ENCODE results near the gene PORCN.
"Not testable (repeated sequence)": the region's sequence is repeated elsewhere in the genome, so short reads cannot be mapped to it uniquely, and the experiment has no call there.

Gene PORCN

DNA sequence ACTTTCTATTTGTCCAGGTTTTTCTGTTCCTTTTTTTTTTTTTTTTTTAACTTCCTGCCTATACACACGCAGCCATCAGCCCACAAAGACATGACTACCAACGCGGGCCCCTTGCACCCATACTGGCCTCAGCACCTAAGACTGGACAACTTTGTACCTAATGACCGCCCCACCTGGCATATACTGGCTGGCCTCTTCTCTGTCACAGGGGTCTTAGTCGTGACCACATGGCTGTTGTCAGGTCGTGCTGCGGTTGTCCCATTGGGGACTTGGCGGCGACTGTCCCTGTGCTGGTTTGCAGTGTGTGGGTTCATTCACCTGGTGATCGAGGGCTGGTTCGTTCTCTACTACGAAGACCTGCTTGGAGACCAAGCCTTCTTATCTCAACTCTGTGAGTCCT lies 14.9 kb downstream of the PORCN start:
- Histone ChIP-seq H3K9ac (no peak overlapping the region), H3K27me3 (ENCODE audit: control insufficient read depth, insufficient read depth, low read length) (no peaks in the 10 kb centered on the region), H3K4me2 (ENCODE audit: low read length) (no peak overlapping the region), H3K27ac (no peak overlapping the region), H3K4me1 (peaks cover 2% of the 10 kb centered on the region), H2AFZ (no peak overlapping the region), H3K36me3 (ENCODE audit: control insufficient read depth, insufficient read depth, low read length) (no peaks in the 10 kb centered on the region), H3K4me3 (ENCODE audit: low read depth, low read length) (no peak overlapping the region), H3K9me3 (ENCODE audit: control insufficient read depth, low read length) (no peaks in the 10 kb centered on the region), H3K79me2 (no peaks in the 10 kb centered on the region)
- TF ChIP-seq, protein P1, sequence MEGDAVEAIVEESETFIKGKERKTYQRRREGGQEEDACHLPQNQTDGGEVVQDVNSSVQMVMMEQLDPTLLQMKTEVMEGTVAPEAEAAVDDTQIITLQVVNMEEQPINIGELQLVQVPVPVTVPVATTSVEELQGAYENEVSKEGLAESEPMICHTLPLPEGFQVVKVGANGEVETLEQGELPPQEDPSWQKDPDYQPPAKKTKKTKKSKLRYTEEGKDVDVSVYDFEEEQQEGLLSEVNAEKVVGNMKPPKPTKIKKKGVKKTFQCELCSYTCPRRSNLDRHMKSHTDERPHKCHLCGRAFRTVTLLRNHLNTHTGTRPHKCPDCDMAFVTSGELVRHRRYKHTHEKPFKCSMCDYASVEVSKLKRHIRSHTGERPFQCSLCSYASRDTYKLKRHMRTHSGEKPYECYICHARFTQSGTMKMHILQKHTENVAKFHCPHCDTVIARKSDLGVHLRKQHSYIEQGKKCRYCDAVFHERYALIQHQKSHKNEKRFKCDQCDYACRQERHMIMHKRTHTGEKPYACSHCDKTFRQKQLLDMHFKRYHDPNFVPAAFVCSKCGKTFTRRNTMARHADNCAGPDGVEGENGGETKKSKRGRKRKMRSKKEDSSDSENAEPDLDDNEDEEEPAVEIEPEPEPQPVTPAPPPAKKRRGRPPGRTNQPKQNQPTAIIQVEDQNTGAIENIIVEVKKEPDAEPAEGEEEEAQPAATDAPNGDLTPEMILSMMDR (IDR thresholded peaks at IDR 0.05) = no peak

DNA sequence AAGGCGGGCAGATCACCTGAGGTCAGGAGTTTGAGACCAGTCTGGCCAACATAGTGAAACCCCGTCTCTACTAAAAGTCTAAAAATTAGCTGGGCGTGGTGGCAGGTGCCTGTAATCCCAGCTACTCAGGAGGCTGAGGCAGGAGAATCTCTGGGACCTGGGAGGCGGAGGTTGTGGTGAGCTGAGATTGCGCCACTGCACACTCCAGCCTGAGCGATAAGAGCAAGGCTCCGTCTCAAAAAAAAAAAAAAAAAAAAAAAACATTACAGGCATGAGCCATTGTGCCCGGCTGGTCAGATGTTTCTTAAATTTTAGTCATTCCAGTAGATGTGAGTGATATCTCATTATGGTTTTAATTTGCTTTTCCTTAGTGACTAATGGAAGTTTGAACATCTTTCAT lies 17.1 kb downstream of the PORCN start:
- not testable (repeated sequence) for H3K36me3 ChIP-seq (ENCODE audit: control insufficient read depth, insufficient read depth, low read length); H3K4me1 ChIP-seq; H3K4me2 ChIP-seq (ENCODE audit: low read length); H3K9ac ChIP-seq; H3K4me3 ChIP-seq (ENCODE audit: low read depth, low read length); H3K9me3 ChIP-seq (ENCODE audit: control insufficient read depth, low read length); H3K27ac ChIP-seq; H3K79me2 ChIP-seq; H3K27me3 ChIP-seq (ENCODE audit: control insufficient read depth, insufficient read depth, low read length); H2AFZ ChIP-seq

DNA sequence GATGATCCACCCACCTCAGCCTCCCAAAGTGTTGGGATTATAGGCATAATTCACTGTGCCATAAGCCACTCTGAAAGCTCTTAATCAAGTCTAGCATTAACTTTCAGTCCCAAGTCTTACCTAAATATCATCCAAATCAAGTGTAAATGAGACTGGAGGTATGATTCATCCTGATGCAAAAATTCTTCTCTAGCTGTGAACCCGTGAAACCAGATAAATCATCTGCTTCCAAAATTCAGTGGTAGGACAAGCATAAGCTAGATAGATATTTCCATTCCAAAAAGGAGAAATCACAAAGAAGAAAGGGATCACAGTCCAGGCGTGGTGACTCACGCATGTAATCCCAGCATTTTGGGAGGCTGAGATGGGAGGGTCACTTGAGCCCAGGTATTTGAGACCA lies 21.9 kb downstream of the PORCN start:
- H3K27me3 ChIP-seq (ENCODE audit: control insufficient read depth, insufficient read depth, low read length) = no peaks in the 10 kb centered on the region
- H3K4me2 ChIP-seq (ENCODE audit: low read length) = no peak overlapping the region
- H3K4me1 ChIP-seq = no peaks in the 10 kb centered on the region
- H3K36me3 ChIP-seq (ENCODE audit: control insufficient read depth, insufficient read depth, low read length) = no peaks in the 10 kb centered on the region
- H3K9ac ChIP-seq = no peak overlapping the region
- no peak overlapping the region for H3K4me3 ChIP-seq (ENCODE audit: low read depth, low read length)
- H3K27ac ChIP-seq = no peak overlapping the region
- TF ChIP-seq, protein P1 (IDR thresholded peaks at IDR 0.05) = no peak
- H2AFZ ChIP-seq = no peak overlapping the region
- no peaks in the 10 kb centered on the region for H3K9me3 ChIP-seq (ENCODE audit: control insufficient read depth, low read length)
- H3K79me2 ChIP-seq = no peaks in the 10 kb centered on the region

DNA sequence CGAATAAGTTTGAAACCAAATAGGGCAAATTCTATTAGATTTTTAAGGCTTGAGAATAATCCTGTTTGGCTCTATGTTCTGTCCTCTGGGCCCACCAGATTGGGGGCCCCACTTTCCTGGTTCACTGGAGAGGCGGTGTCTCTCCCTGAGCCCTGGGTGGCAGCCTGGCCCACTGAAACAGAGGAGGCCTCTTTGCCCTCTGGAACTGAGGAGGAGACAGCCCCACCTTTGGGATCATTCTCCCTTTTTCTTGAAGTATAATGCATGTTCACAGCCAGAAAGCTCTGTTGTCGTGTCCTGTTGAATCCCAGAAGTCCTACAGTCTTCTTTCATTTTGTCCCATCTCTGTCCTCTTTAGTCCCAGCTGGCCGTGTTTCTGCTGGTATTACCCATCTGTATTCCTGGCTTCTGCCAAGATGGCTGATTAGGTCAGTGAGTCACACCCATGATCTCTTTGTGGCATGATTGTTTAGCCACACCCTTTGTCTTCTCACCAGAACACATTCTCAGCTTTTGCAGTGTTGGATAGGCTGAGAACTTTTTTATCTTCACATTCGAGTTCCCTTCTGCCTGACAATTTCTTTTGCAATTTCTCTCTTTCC lies 22.7 kb downstream of the PORCN start:
- Histone ChIP-seq H3K9ac (no peak overlapping the region), H2AFZ (no peak overlapping the region), H3K27ac (no peak overlapping the region), H3K4me3 (ENCODE audit: low read depth, low read length) (no peak overlapping the region), H3K4me2 (ENCODE audit: low read length) (no peak overlapping the region), H3K36me3 (ENCODE audit: control insufficient read depth, insufficient read depth, low read length) (no peaks in the 10 kb centered on the region), H3K27me3 (ENCODE audit: control insufficient read depth, insufficient read depth, low read length) (no peaks in the 10 kb centered on the region), H3K9me3 (ENCODE audit: control insufficient read depth, low read length) (no peaks in the 10 kb centered on the region), H3K79me2 (no peaks in the 10 kb centered on the region), H3K4me1 (no peaks in the 10 kb centered on the region)
- TF ChIP-seq, protein P1 (IDR thresholded peaks at IDR 0.05) = no peak

DNA sequence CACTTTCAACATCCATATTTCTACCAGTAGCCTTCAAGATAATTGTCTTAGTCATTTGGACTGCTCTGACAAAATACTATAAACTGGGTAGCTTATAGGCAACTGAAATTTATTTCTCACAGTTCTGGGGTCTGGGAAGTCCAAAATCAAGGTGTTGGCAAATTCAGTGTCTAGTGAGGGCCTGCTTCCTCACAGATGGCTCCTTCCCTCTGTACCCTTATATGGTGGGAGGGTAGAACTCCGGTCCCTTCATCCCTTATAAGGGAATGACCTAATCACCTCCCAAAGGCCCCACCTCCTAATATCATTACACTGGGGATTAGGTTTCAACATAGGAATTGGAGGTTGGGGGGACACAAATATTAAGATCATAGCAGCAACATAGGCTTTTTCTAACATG lies 23.4 kb downstream of the PORCN start:
- TF ChIP-seq, protein P1 (IDR thresholded peaks at IDR 0.05) = no peak
- Histone ChIP-seq H3K27ac (no peak overlapping the region), H3K4me3 (ENCODE audit: low read depth, low read length) (no peak overlapping the region), H3K79me2 (no peaks in the 10 kb centered on the region), H3K9me3 (ENCODE audit: control insufficient read depth, low read length) (no peaks in the 10 kb centered on the region), H2AFZ (no peak overlapping the region), H3K9ac (no peak overlapping the region), H3K36me3 (ENCODE audit: control insufficient read depth, insufficient read depth, low read length) (no peaks in the 10 kb centered on the region), H3K27me3 (ENCODE audit: control insufficient read depth, insufficient read depth, low read length) (no peaks in the 10 kb centered on the region), H3K4me2 (ENCODE audit: low read length) (no peak overlapping the region), H3K4me1 (no peaks in the 10 kb centered on the region)

Data from parathyroid adenoma (tissue), 2 donors.